HepG2 (cell line): ENCODE data around the gene OPRL1. TPM values are rescaled to one million over a fixed set of nuclear protein-coding genes. Genes with fewer than 3 reads are reported as not detected.

ENCODE experiments used
- DMAP1 ChIP-seq: IDR thresholded peaks from 2 replicates; pipeline ENCODE4 v1.6.1; 2016
- ELF4 ChIP-seq: sonication (generic); formaldehyde crosslinking; IDR thresholded peaks from 2 replicates; pipeline ENCODE4 v1.5.0; 2020; ENCODE audit warnings: missing genetic modification reagents, mild to moderate bottlenecking, moderate library complexity, borderline replicate concordance
- FOSL1 ChIP-seq: sonication (generic); formaldehyde crosslinking; IDR thresholded peaks from 2 replicates; pipeline ENCODE4 v1.9.0; 2021; ENCODE audit warnings: missing genetic modification reagents, borderline replicate concordance
- KDM4B ChIP-seq: sonication (generic); formaldehyde crosslinking; IDR thresholded peaks from 2 replicates; pipeline ENCODE4 v1.4.0; 2020; ENCODE audit warnings: missing genetic modification reagents
- POLR2AphosphoS5 ChIP-seq: IDR thresholded peaks from 2 replicates; pipeline ENCODE4 v1.6.1; 2012; ENCODE audit warnings: low read depth, low read length
- REPIN1 ChIP-seq: sonication (generic); formaldehyde crosslinking; IDR thresholded peaks from 2 replicates; pipeline ENCODE4 v1.8.0; 2022; ENCODE audit warnings: missing genetic modification reagents, low read depth, mild to moderate bottlenecking, borderline replicate concordance
- SAFB2 ChIP-seq: sonication (generic); formaldehyde crosslinking; IDR thresholded peaks from 2 replicates; pipeline ENCODE4 v1.5.1; 2020; ENCODE audit warnings: missing genetic modification reagents, low read depth, mild to moderate bottlenecking, borderline replicate concordance
- TBX3 ChIP-seq: fragments of 450-650 bp; IDR thresholded peaks from 2 replicates; pipeline ENCODE4 v1.6.1; 2017; ENCODE audit warnings: antibody characterized with exemption, mild to moderate bottlenecking, inconsistent platforms, borderline replicate concordance
- TERF1 ChIP-seq: sonication (generic); formaldehyde crosslinking; IDR thresholded peaks from 2 replicates; pipeline ENCODE4 v1.8.0; 2022; ENCODE audit warnings: mild to moderate bottlenecking, missing genetic modification reagents, moderate library complexity
- ZNF510 ChIP-seq: sonication (generic); formaldehyde crosslinking; IDR thresholded peaks from 2 replicates; pipeline ENCODE4 v1.4.0; 2020; ENCODE audit warnings: low read depth, mild to moderate bottlenecking, missing genetic modification reagents
- ZNF687 ChIP-seq: sonication (generic); formaldehyde crosslinking; IDR thresholded peaks from 2 replicates; pipeline ENCODE4 v1.5.1; 2020; ENCODE audit warnings: mild to moderate bottlenecking, missing genetic modification reagents, moderate library complexity
- ZNF768 ChIP-seq: sonication (generic); formaldehyde crosslinking; IDR thresholded peaks from 2 replicates; pipeline ENCODE4 v1.4.0; 2020; ENCODE audit warnings: missing genetic modification reagents
- ZNF816 ChIP-seq: sonication (generic); formaldehyde crosslinking; IDR thresholded peaks from 2 replicates; pipeline ENCODE4 v1.8.0; 2022; ENCODE audit warnings: missing genetic modification reagents, mild to moderate bottlenecking, borderline replicate concordance
- ZNF883 ChIP-seq: sonication (generic); formaldehyde crosslinking; IDR thresholded peaks from 2 replicates; pipeline ENCODE4 v1.5.1; 2020; ENCODE audit warnings: mild to moderate bottlenecking, missing genetic modification reagents; ENCODE audit errors: not compliant biosample characterization
- polyA plus RNA-seq, 8 experiments: library from polyadenylated mRNA; depleted of rRNA in 3 of 8; stranded (reverse) in 7 of 8; unstranded in 1 of 8; fragments of >200 nt; fragmentation: Illumina TruSeq in 4 of 8; extraction: Trizol in 4 of 8; gene quantifications; 2 replicates each; pipeline versions ENCODE4 v1.2.1 to v1.2.3, GENCODE V29; 2011 to 2016; ENCODE audit warnings: low read depth in 4 of 8, missing spikeins in 1 of 8, mixed read lengths in 1 of 8; ENCODE audit not compliant: insufficient read depth in 1 of 8
- total RNA-seq, 5 experiments: library from RNA; depleted of rRNA; stranded (reverse); fragments of >200 nt; fragmentation: Illumina TruSeq; extraction: Trizol; gene quantifications; 2 replicates each; pipeline ENCODE4 v1.2.3, GENCODE V29; 2016; ENCODE audit warnings: low read depth in 1 of 5
- TF ChIP-seq, protein P1 (sequence below): sonication (generic); formaldehyde crosslinking; IDR thresholded peaks from 2 replicates; pipeline ENCODE4 v1.4.0; 2020; ENCODE audit warnings: missing genetic modification reagents, mild to moderate bottlenecking, borderline replicate concordance
- TF ChIP-seq, protein P2 (sequence below), 2 experiments: sonication (generic) in 1 of 2; formaldehyde crosslinking in 1 of 2; IDR thresholded peaks; 2 replicates each; pipeline versions ENCODE4 v1.4.0 to v1.6.1; 2018 to 2020; ENCODE audit warnings: missing genetic modification reagents in 2 of 2, borderline replicate concordance in 1 of 2, low read depth in 1 of 2, mild to moderate bottlenecking in 1 of 2, missing biosample characterization in 1 of 2

The OPRL1 gene
- total and polyA plus RNA-seq, 2 of the 13 experiments (the other 11 are each of a cell fraction or from before 2014, with no cell fraction given), result 0.35 to 0.71 TPM

- TF ChIP-seq ZNF510 (CRISPR knock-in tag) (no peak), FOSL1 (no peak), SAFB2 (CRISPR knock-in tag) (no peak; the same call in 1 of the 2 replicates), ZNF883 (CRISPR knock-in tag) (no peak), ELF4 (CRISPR knock-in tag) (no peak), TBX3 (no peak), ZNF768 (CRISPR knock-in tag) (no peak), POLR2AphosphoS5 (peak; percentile 24; the same call in 1 of the 2 replicates), TERF1 (CRISPR knock-in tag) (no peak), KDM4B (CRISPR knock-in tag) (no peak), ZNF816 (CRISPR knock-in tag) (no peak), REPIN1 (0 out of 2 replicates have a peak, but pooled peaks have one; percentile 5), ZNF687 (0 out of 2 replicates have a peak, but pooled peaks have one; percentile 22), DMAP1 (CRISPR knock-in tag) (peak; percentile 8; the same call in 1 of the 2 replicates)
- TF ChIP-seq, protein P1, sequence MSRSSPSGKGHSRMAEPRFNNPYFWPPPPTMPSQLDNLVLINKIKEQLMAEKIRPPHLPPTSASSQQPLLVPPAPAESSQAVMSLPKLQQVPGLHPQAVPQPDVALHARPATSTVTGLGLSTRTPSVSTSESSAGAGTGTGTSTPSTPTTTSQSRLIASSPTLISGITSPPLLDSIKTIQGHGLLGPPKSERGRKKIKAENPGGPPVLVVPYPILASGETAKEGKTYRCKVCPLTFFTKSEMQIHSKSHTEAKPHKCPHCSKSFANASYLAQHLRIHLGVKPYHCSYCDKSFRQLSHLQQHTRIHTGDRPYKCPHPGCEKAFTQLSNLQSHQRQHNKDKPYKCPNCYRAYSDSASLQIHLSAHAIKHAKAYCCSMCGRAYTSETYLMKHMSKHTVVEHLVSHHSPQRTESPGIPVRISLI (CRISPR knock-in tag), result no peak
- TF ChIP-seq, protein P2, sequence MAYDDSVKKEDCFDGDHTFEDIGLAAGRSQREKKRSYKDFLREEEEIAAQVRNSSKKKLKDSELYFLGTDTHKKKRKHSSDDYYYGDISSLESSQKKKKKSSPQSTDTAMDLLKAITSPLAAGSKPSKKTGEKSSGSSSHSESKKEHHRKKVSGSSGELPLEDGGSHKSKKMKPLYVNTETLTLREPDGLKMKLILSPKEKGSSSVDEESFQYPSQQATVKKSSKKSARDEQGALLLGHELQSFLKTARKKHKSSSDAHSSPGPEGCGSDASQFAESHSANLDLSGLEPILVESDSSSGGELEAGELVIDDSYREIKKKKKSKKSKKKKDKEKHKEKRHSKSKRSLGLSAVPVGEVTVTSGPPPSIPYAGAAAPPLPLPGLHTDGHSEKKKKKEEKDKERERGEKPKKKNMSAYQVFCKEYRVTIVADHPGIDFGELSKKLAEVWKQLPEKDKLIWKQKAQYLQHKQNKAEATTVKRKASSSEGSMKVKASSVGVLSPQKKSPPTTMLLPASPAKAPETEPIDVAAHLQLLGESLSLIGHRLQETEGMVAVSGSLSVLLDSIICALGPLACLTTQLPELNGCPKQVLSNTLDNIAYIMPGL (CRISPR knock-in tag; IDR thresholded peaks at IDR 0.05; ENCODE audit: borderline replicate concordance in 1 of 2, low read depth in 1 of 2), result 0 out of 4 replicates have a peak, but pooled peaks of 1 of the 2 experiments have one; percentile 55
These were observed 38.2 kb upstream of the OPRL1 start (continued) for GRCh38 chr20:64041781-64042053.
